Trophoblast cell (in vitro differentiated cells and primary cell): ENCODE results near the gene TAPBPL.

Experiments used
- DNase-seq, 2 donors: peaks; one replicate each; pipeline ENCODE4 v3.0.0-alpha.2; 2016
- H2AFZ ChIP-seq: 2 replicates; pipeline ENCODE4 v1.6.1; 2013; ENCODE audit warnings: low read length, moderate library complexity, mild to moderate bottlenecking; ENCODE audit not compliant: insufficient read depth, poor library complexity
- H2AK5ac ChIP-seq: 2 replicates; pipeline ENCODE4 v1.6.1; 2013; ENCODE audit warnings: mild to moderate bottlenecking, low read length
- H2BK120ac ChIP-seq: 2 replicates; pipeline ENCODE4 v1.6.1; 2013; ENCODE audit warnings: low read length, mild to moderate bottlenecking, moderate library complexity; ENCODE audit not compliant: insufficient read depth, poor library complexity
- H2BK12ac ChIP-seq: 2 replicates; pipeline ENCODE4 v1.6.1; 2013; ENCODE audit warnings: mild to moderate bottlenecking, low read length, moderate library complexity
- H2BK5ac ChIP-seq: 2 replicates; pipeline ENCODE4 v1.6.1; 2013; ENCODE audit warnings: low read length, low read depth, moderate library complexity, mild to moderate bottlenecking; ENCODE audit not compliant: poor library complexity
- H3K14ac ChIP-seq: 2 replicates; pipeline ENCODE4 v1.6.1; 2013; ENCODE audit warnings: mild to moderate bottlenecking, low read length
- H3K18ac ChIP-seq: 2 replicates; pipeline ENCODE4 v1.6.1; 2013; ENCODE audit warnings: mild to moderate bottlenecking, low read length
- H3K23ac ChIP-seq: 2 replicates; pipeline ENCODE4 v1.6.1; 2013; ENCODE audit warnings: low read length
- H3K27ac ChIP-seq: 2 replicates; pipeline ENCODE4 v1.5.1; 2013; ENCODE audit warnings: low read depth, mild to moderate bottlenecking, inconsistent platforms, low read length, moderate library complexity
- H3K27me3 ChIP-seq: 2 replicates; pipeline ENCODE4 v1.6.1; 2013; ENCODE audit warnings: inconsistent platforms, mild to moderate bottlenecking, low read length, moderate library complexity; ENCODE audit not compliant: insufficient read depth
- H3K36me3 ChIP-seq, 2 experiments: 1 replicate in 1 of 2; 2 replicates in 1 of 2; pipeline ENCODE4 v1.6.1; 2013; ENCODE audit warnings: low read length in 2 of 2, mild to moderate bottlenecking in 2 of 2, moderate library complexity in 1 of 2; ENCODE audit not compliant: insufficient read depth in 2 of 2, control insufficient read depth in 1 of 2
- H3K4ac ChIP-seq: 2 replicates; pipeline ENCODE4 v1.6.1; 2013; ENCODE audit warnings: low read depth, mild to moderate bottlenecking, low read length, moderate library complexity
- H3K4me1 ChIP-seq, 2 experiments: 1 replicate in 1 of 2; 2 replicates in 1 of 2; pipeline ENCODE4 v1.6.1; 2013; ENCODE audit warnings: low read length in 2 of 2, mild to moderate bottlenecking in 2 of 2, moderate library complexity in 1 of 2; ENCODE audit not compliant: insufficient read depth in 2 of 2, control insufficient read depth in 1 of 2
- H3K4me2 ChIP-seq: 2 replicates; pipeline ENCODE4 v1.6.1; 2013; ENCODE audit warnings: inconsistent platforms, mild to moderate bottlenecking, low read length, moderate library complexity
- H3K4me3 ChIP-seq: 2 replicates; pipeline ENCODE4 v1.5.1; 2013; ENCODE audit warnings: mild to moderate bottlenecking, low read depth, low read length, inconsistent platforms
- H3K79me1 ChIP-seq: one replicate; pipeline ENCODE4 v1.6.1; 2013; ENCODE audit warnings: low read length
- H3K79me2 ChIP-seq: 2 replicates; pipeline ENCODE4 v1.6.1; 2013; ENCODE audit warnings: low read length, mild to moderate bottlenecking; ENCODE audit not compliant: control insufficient read depth, insufficient read depth, poor library complexity
- H3K9ac ChIP-seq: 2 replicates; pipeline ENCODE4 v1.6.1; 2013; ENCODE audit warnings: mild to moderate bottlenecking, low read length
- H3K9me3 ChIP-seq: 2 replicates; pipeline ENCODE4 v1.6.1; 2013; ENCODE audit warnings: low read depth, mild to moderate bottlenecking, control low read depth, inconsistent platforms, low read length; ENCODE audit not compliant: insufficient read depth
- H4K12ac ChIP-seq: 2 replicates; pipeline ENCODE4 v1.6.1; 2013; ENCODE audit warnings: low read depth, mild to moderate bottlenecking, low read length, moderate library complexity
- H4K8ac ChIP-seq: 2 replicates; pipeline ENCODE4 v1.6.1; 2013; ENCODE audit warnings: low read depth, mild to moderate bottlenecking, low read length, moderate library complexity
- H4K91ac ChIP-seq: one replicate; pipeline ENCODE4 v1.6.1; 2013; ENCODE audit warnings: low read depth, mild to moderate bottlenecking, low read length, moderate library complexity
- WGBS: extraction: QIAGEN DNeasy Blood & Tissue Kit; methylation state at CpG from one replicate; pipeline ENCODE4 v1.1.7; 2013; ENCODE audit warnings: missing lambda C conversion rate; ENCODE audit not compliant: insufficient read length, insufficient coverage; ENCODE audit errors: extremely low coverage; 5-methylcytosine and 5-hydroxymethylcytosine counted together

TAPBPL gene

GRCh38 chr12:6424008-6424347 is 27.9 kb upstream of the TAPBPL start:
- Histone ChIP-seq H3K9ac (no peak overlapping the region), H3K14ac (no peak overlapping the region), H3K79me2 (no peaks in the 10 kb centered on the region), H2BK5ac (no peak overlapping the region), H4K8ac (no peak overlapping the region), H3K18ac (no peak overlapping the region), H2AK5ac (no peak overlapping the region), H2BK120ac (no peak overlapping the region), H3K4me3 (no peak overlapping the region), H3K36me3 (no peaks in the 10 kb centered on the region), H4K91ac (no peak overlapping the region), H3K27me3 (no peaks in the 10 kb centered on the region), H3K23ac (no peak overlapping the region), H2AFZ (no peak overlapping the region), H3K79me1 (no peaks in the 10 kb centered on the region), H3K4ac (no peak overlapping the region), H3K4me1 (no peaks in the 10 kb centered on the region), H4K12ac (no peak overlapping the region), H3K27ac (no peak overlapping the region), H3K9me3 (no peaks in the 10 kb centered on the region), H2BK12ac (no peak overlapping the region), H3K4me2 (no peak overlapping the region)
- DNase-seq, result no peak
- no CpG with 5 or more reads among the region's 6 CpGs for WGBS

- no peak for DNase-seq
- Histone ChIP-seq H3K4ac (no peak overlapping the region), H2BK5ac (no peak overlapping the region), H4K91ac (no peak overlapping the region), H2BK12ac (no peak overlapping the region), H2AK5ac (no peak overlapping the region), H3K4me2 (no peak overlapping the region), H2BK120ac (no peak overlapping the region), H4K8ac (no peak overlapping the region), H4K12ac (no peak overlapping the region), H3K4me1 (no peaks in the 10 kb centered on the region), H3K23ac (no peak overlapping the region), H3K18ac (no peak overlapping the region), H3K14ac (no peak overlapping the region), H3K9ac (no peak overlapping the region), H3K27ac (no peak overlapping the region), H3K79me2 (no peaks in the 10 kb centered on the region), H3K79me1 (no peaks in the 10 kb centered on the region), H2AFZ (no peak overlapping the region), H3K27me3 (no peaks in the 10 kb centered on the region), H3K4me3 (no peak overlapping the region), H3K9me3 (no peaks in the 10 kb centered on the region), H3K36me3 (no peaks in the 10 kb centered on the region)
- no CpG with 5 or more reads among the region's 8 CpGs for WGBS
Observed at GRCh38 chr12:6424866-6425265, 27.0 kb upstream of the TAPBPL start.

- Histone ChIP-seq H3K36me3 (no peaks in the 10 kb centered on the region), H3K4ac (no peak overlapping the region), H2BK12ac (no peak overlapping the region), H4K8ac (no peak overlapping the region), H3K4me2 (no peak overlapping the region), H2AFZ (no peak overlapping the region), H3K9me3 (no peaks in the 10 kb centered on the region), H3K14ac (no peak overlapping the region), H3K79me1 (no peaks in the 10 kb centered on the region), H3K27ac (no peak overlapping the region), H3K27me3 (no peaks in the 10 kb centered on the region), H3K23ac (no peak overlapping the region), H2BK5ac (no peak overlapping the region), H4K91ac (no peak overlapping the region), H3K18ac (no peak overlapping the region), H3K4me3 (no peak overlapping the region), H2BK120ac (no peak overlapping the region), H3K4me1 (no peaks in the 10 kb centered on the region), H3K9ac (no peak overlapping the region), H2AK5ac (no peak overlapping the region), H3K79me2 (no peaks in the 10 kb centered on the region), H4K12ac (no peak overlapping the region)
- no CpG with 5 or more reads among the region's 23 CpGs for WGBS
- DNase-seq, result no peak
Observed at GRCh38 chr12:6425590-6426531, 26.0 kb upstream of the TAPBPL start.

GRCh38 chr12:6426882-6427671 is 24.8 kb upstream of the TAPBPL start:
- Histone ChIP-seq H3K36me3 (no peaks in the 10 kb centered on the region), H3K9me3 (no peaks in the 10 kb centered on the region), H2AK5ac (no peak overlapping the region), H3K27ac (no peak overlapping the region), H4K12ac (no peak overlapping the region), H3K4me2 (no peak overlapping the region), H3K79me1 (no peaks in the 10 kb centered on the region), H3K9ac (no peak overlapping the region), H3K4ac (no peak overlapping the region), H2BK120ac (no peak overlapping the region), H4K8ac (no peak overlapping the region), H2BK5ac (no peak overlapping the region), H3K79me2 (no peaks in the 10 kb centered on the region), H3K4me3 (no peak overlapping the region), H4K91ac (no peak overlapping the region), H2AFZ (no peak overlapping the region), H2BK12ac (no peak overlapping the region), H3K4me1 (no peaks in the 10 kb centered on the region), H3K14ac (no peak overlapping the region), H3K18ac (no peak overlapping the region), H3K27me3 (no peaks in the 10 kb centered on the region), H3K23ac (no peak overlapping the region)
- no CpG with 5 or more reads among the region's 14 CpGs for WGBS
- DNase-seq, result no peak
